Sigmoid colon (tissue), 4 donors: ENCODE data around the gene KCNG2.

ENCODE experiments used
- CTCF ChIP-seq, 4 experiments: fragments of 450-650 bp in 3 of 4; fragments of 200-600 bp in 1 of 4; IDR thresholded peaks; one replicate each; pipeline ENCODE4 v1.5.1; 2016 to 2019; ENCODE audit warnings: antibody characterized with exemption in 4 of 4, mild to moderate bottlenecking in 3 of 4, moderate library complexity in 2 of 4
- POLR2A ChIP-seq, 2 donors: fragments of 450-650 bp; IDR thresholded peaks; one replicate each; pipeline ENCODE4 v1.6.1; 2016; ENCODE audit warnings: antibody characterized with exemption in 2 of 2, mild to moderate bottlenecking in 2 of 2, moderate library complexity in 2 of 2
- POLR2AphosphoS5 ChIP-seq, 4 donors: sonication (generic); formaldehyde crosslinking; IDR thresholded peaks; one replicate each; pipeline ENCODE4 v1.6.1; 2017; ENCODE audit warnings: antibody characterized with exemption in 4 of 4

GRCh38 chr18:79917169-79917852, 119.6 kb downstream of the KCNG2 start:
- TF ChIP-seq POLR2A (IDR thresholded peaks at IDR 0.05) (no peak), CTCF (IDR thresholded peaks at IDR 0.05) (no peak), POLR2AphosphoS5 (IDR thresholded peaks at IDR 0.05) (no peak)
